ENCODE results near the gene RIPOR3.

DNA sequence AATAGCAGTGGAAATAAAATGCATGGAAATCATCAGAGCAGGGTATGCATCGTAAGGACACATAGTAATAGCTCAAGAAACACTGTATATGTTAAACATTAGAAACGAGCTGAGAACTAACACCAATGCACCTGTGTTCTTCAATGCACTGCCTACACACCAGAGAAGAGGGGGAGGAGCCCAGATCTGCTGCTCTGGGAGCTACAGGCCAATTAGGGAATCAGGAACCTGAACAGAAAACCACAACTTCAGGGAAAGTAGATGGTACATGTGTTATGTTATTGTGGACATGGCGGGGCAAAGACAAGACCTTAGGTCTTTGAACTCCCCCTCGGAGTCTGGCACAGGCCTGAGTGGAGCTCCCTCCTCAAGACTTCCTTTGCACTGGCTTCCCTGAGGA lies 39.7 kb downstream of the RIPOR3 start:
- TF ChIP-seq, protein P1, sequence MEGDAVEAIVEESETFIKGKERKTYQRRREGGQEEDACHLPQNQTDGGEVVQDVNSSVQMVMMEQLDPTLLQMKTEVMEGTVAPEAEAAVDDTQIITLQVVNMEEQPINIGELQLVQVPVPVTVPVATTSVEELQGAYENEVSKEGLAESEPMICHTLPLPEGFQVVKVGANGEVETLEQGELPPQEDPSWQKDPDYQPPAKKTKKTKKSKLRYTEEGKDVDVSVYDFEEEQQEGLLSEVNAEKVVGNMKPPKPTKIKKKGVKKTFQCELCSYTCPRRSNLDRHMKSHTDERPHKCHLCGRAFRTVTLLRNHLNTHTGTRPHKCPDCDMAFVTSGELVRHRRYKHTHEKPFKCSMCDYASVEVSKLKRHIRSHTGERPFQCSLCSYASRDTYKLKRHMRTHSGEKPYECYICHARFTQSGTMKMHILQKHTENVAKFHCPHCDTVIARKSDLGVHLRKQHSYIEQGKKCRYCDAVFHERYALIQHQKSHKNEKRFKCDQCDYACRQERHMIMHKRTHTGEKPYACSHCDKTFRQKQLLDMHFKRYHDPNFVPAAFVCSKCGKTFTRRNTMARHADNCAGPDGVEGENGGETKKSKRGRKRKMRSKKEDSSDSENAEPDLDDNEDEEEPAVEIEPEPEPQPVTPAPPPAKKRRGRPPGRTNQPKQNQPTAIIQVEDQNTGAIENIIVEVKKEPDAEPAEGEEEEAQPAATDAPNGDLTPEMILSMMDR (IDR thresholded peaks at IDR 0.05; ENCODE audit: poor library complexity, severe bottlenecking) = no peak
- no peak for TF ChIP-seq MXI1 (conservative IDR thresholded peaks at IDR 0.05; ENCODE audit: poor library complexity, severe bottlenecking)
- TF ChIP-seq EZH2 (IDR thresholded peaks at IDR 0.05; ENCODE audit: borderline replicate concordance, insufficient read depth, low read length, poor library complexity, severe bottlenecking) = no peak
- TF ChIP-seq RAD21 (conservative IDR thresholded peaks at IDR 0.05) = no peak
- no peak for TF ChIP-seq POLR2AphosphoS5 (IDR thresholded peaks at IDR 0.05)
- TF ChIP-seq EP300 (conservative IDR thresholded peaks at IDR 0.05; ENCODE audit: poor library complexity, severe bottlenecking) = no peak
